ENCODE results near the gene CNPPD1.

GRCh38 chr2:219198974-219199373 lies 22.2 kb upstream of the CNPPD1 start:
- TF ChIP-seq CTCF (IDR thresholded peaks at IDR 0.05) (no peak), POLR2A (IDR thresholded peaks at IDR 0.05) (no peak)
